ENCODE data around the gene ITFG1. TPM values are rescaled to one million over a fixed set of nuclear protein-coding genes. Genes with fewer than 3 reads are reported as not detected.

The ITFG1 gene
- total and polyA plus RNA-seq, 9 of the 15 experiments (the other 6 are each of a cell fraction or from before 2014, with no cell fraction given): 17.1 to 83.5 (median 35.8) TPM

DNA sequence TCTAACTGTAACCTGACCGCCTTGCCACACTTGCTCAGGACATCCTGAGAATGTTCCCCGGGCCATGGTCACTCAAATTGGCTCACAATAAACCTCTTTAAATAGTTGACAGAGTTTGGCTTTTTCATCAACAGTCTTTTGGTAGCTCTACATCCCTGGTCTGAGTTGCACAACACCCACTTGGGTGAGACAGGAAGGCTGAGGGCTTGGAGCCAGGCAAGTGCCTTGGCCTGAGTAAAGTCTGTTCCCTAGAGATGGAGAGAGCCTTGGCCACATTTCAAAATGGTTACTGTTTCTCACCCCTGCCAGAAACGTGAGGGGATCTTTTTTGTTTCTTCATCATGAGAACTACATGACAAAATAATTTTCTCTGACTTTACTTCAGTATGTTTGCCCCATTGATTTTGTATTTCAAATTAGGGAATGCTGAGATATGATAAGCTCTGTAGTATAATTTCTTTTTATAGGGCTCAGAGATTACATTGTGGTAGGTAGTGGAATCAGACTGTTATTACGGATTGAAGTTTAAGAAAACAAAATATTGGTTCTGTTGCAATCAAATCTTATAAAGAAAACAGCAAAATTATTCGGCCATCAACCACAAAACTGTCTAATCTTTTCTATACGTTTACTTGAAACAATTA, 263.2 kb downstream of the ITFG1 start (continued):
- no peak for TF ChIP-seq ZEB2 (IDR thresholded peaks at IDR 0.05)

DNA sequence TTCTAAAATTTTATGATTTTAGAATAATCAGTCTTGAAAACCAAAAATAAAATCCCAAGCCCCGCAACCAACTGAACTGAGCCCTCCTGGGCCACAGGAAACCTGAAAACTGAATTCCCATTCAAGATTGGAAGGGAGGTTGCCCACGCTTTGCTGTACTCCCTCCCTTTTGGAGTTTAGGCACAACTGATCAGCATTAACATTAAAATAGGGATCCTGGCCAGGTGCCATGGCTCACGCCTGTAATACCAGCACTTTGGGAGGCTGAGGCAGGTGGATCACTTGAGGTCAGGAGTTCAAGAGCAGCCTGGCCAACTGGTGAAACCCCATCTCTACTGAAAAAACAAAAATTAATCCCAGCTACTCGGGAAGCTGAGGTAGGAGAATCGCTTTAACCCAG, 264.4 kb downstream of the ITFG1 start:
- POLR2A ChIA-PET: no interaction called here
- in situ Hi-C loops (cut with MboI): no loop called here
- Histone ChIP-seq H3K79me2 (ENCODE audit: control insufficient read depth, insufficient read depth, low read length) (no peaks in the 10 kb centered on the region), H3K4me3 (no peak overlapping the region), H3K9me3 (replicated peaks; ENCODE audit: control insufficient read depth, insufficient read depth, low read depth, low read length) (no peaks in the 10 kb centered on the region), H3K9me1 (ENCODE audit: control insufficient read depth, insufficient read depth, low read length) (no peaks in the 10 kb centered on the region), H2AFZ (ENCODE audit: low read depth, low read length) (no peak overlapping the region), H3K4me2 (ENCODE audit: insufficient read depth, low read length) (no peak overlapping the region), H4K20me1 (replicated peaks; ENCODE audit: control insufficient read depth, insufficient read depth, low read length) (no peaks in the 10 kb centered on the region), H3K36me3 (ENCODE audit: control insufficient read depth, insufficient read depth, low read length) (peaks cover 5% of the 10 kb centered on the region; the same call in 1 of the 3 replicates), H3K9ac (ENCODE audit: insufficient read depth in 1 of 2, low read depth in 2 of 2, low read length in 2 of 2) (no peak overlapping the region), H3K27me3 (ENCODE audit: control insufficient read depth in 2 of 2, insufficient read depth in 2 of 2, low read length in 2 of 2) (no peaks in the 10 kb centered on the region), H3K4me1 (replicated peaks in 1 of 2; ENCODE audit: control insufficient read depth in 2 of 2, insufficient read depth in 2 of 2, low read length in 2 of 2) (no peaks in the 10 kb centered on the region), H3K27ac (ENCODE audit: extremely low read depth, low read depth, low read length) (no peak overlapping the region)
- WGBS (ENCODE audit: insufficient coverage, low coverage, missing lambda C conversion rate): 86% methylated on average over 5 of the region's 5 CpGs
- DNase-seq (ENCODE audit: extremely low read depth in 1 of 4, low spot score in 3 of 4) (no peak), FAIRE-seq (no peak), ATAC-seq (no peak)
- CTCF ChIA-PET (ENCODE audit: low intra/inter-chr PET ratio): no interaction called here
- intact Hi-C loops (cut with micrococcal nuclease): no loop called here
- BruUV-seq (replicated peaks): no TSS peak
- TF ChIP-seq MCM7 (IDR thresholded peaks at IDR 0.05): no peak
- TF ChIP-seq PRPF4 (IDR thresholded peaks at IDR 0.05; ENCODE audit: insufficient read depth, low read depth, low read length, poor library complexity, severe bottlenecking): no peak
- TF ChIP-seq TCF3 (CRISPR knock-in tag; IDR thresholded peaks at IDR 0.05): no peak
- TF ChIP-seq BRCA1 (IDR thresholded peaks at IDR 0.05): no peak
- no peak for TF ChIP-seq BRCA1 (CRISPR knock-in tag; IDR thresholded peaks at IDR 0.05)
- TF ChIP-seq KLF10 (CRISPR knock-in tag; IDR thresholded peaks at IDR 0.05): no peak
- TF ChIP-seq, protein P1, sequence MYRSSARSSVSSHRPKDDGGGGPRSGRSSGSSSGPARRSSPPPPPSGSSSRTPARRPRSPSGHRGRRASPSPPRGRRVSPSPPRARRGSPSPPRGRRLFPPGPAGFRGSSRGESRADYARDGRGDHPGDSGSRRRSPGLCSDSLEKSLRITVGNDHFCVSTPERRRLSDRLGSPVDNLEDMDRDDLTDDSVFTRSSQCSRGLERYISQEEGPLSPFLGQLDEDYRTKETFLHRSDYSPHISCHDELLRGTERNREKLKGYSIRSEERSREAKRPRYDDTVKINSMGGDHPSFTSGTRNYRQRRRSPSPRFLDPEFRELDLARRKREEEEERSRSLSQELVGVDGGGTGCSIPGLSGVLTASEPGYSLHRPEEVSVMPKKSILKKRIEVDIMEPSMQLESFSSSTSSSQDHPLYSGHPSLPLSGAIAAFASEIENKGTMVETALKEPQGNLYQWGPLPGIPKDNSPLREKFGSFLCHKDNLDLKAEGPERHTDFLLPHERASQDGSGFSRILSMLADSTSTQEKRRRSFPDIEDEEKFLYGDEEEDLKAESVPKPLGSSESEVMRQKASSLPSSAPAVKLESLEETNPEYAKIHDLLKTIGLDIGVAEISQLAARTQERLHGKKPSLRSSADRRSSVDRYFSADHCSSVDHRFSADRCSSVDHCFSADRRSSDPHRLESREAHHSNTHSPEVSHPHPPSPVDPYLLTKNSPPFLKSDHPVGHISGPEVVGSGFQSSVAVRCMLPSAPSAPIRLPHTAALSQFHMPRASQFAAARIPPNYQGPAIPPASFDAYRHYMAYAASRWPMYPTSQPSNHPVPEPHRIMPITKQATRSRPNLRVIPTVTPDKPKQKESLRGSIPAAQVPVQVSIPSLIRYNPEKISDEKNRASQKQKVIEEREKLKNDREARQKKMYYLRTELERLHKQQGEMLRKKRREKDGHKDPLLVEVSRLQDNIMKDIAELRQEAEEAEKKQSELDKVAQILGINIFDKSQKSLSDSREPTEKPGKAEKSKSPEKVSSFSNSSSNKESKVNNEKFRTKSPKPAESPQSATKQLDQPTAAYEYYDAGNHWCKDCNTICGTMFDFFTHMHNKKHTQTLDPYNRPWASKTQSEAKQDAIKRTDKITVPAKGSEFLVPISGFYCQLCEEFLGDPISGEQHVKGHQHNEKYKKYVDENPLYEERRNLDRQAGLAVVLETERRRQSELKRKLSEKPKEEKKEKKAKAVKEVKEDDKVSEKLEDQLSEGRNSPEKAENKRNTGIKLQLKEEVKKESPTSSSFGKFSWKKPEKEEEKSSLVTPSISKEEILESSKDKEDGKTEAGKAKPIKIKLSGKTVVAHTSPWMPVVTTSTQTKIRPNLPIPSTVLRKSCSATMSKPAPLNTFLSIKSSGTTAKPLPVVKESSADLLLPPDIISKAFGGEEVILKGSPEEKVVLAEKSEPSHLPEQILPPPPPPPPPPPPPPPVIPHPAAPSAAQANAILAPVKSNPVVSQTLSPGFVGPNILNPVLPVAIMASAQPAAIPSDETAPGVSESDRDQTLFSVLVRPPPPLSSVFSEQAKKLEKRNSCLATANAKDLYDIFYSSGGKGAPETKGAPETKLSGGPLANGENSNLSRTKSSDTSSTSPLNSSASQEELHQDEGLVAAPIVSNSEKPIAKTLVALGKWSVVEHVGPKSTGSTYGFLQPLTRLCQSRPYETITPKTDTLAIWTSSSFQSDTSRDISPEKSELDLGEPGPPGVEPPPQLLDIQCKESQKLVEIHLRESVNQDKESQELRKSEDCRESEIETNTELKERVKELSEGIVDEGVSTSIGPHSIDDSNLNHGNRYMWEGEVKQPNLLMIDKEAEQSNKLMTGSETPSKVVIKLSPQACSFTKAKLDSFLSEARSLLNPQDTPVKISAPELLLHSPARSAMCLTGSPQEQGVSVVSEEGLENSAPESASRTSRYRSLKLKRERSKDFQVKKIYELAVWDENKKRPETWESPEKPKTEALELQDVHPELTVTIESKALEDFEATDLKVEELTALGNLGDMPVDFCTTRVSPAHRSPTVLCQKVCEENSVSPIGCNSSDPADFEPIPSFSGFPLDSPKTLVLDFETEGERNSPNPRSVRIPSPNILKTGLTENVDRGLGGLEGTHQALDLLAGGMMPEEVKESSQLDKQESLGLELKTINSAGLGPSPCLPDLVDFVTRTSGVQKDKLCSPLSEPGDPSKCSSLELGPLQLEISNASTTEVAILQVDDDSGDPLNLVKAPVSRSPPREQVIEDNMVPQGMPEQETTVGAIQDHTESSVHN (IDR thresholded peaks at IDR 0.05; ENCODE audit: borderline replicate concordance in 1 of 2, low read depth in 1 of 2): no peak
- TF ChIP-seq, protein P2, sequence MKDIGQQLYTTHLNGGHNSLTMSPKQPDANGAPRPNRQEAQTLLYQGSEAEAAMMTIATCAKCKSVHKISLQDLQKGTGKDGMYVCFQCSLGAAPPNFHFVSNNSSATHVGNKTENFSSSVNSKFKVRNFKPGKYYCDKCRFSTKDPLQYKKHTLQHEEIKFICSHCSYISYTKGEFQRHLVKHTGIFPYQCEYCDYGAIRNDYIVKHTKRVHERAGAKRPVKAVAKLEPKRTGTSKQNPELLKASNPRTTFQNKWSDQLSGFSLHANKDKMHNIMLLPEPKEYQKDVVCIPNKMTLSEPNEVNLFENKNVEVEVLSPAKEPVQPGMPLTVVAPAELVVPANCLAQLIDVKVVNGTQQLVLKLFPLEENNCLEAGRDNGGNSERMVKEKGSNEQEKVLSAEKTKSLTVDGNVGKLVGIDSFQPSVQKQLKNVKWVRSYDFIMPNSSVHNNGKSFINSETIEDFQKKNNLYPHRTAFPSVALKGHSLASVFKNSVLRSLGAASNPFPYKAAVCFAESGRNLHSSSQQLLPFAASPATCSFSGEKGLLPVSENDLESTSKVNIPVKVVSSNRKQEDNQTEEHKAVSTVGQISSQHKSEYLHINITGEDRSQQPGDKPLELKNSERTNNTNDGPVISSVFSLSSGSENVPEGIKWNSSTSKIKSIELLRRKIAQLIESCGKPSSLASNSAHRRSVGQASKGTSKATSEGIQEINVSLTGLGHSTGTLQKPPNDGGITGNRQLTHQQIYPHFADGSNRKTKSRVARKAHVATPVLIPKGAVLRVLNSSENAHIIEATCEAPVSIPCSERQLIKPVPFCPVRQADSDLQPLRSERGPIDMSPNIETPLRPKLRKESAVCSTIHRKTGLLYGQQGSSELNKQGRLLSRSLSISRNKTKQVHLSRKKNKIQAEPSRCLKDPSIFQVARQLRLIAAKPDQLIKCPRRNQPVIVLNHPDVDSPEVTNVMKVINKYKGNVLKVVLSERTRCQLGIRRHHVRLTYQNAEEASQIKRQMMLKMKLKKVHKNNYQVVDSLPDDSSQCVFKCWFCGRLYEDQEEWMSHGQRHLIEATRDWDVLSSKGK (CRISPR knock-in tag; IDR thresholded peaks at IDR 0.05): no peak
- TF ChIP-seq MAFK (IDR thresholded peaks at IDR 0.05; ENCODE audit: low read length): no peak
